Hematopoietic multipotent progenitor cell treated with erythropoietin and hydrocortisone succinate and interleukin-3 and kit ligand, for 8 days (in vitro differentiated cells): Measurements from ENCODE around the gene UQCRH.
A peak's percentile ranks its signal among the peaks of the same experiment; 100 is the strongest.
"Not testable (repeated sequence)": the region's sequence is repeated elsewhere in the genome, so short reads cannot be mapped to it uniquely, and the experiment has no call there.

Source experiments
- DNase-seq: peaks from one replicate; pipeline ENCODE4 v3.0.0-alpha.2; 2015

Gene UQCRH

DNA sequence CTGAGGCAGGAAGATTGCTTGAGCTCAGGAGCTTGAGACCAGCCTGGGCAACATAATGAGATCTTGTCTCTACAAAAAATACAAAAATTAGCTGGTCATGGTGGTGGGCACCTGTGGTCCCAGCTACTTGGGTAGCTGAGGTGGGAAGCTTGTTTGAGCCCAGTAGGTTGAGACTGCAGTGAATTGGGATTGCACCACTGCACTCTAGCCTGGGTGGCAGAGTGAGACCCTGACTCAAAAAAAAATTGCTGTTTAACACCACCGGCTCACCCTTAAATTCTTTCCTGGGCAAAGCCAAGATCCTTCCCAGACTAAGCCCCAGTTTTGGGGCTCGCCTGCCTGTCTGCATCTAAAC, 30.5 kb downstream of the UQCRH start:
- DNase-seq = no peak

DNA sequence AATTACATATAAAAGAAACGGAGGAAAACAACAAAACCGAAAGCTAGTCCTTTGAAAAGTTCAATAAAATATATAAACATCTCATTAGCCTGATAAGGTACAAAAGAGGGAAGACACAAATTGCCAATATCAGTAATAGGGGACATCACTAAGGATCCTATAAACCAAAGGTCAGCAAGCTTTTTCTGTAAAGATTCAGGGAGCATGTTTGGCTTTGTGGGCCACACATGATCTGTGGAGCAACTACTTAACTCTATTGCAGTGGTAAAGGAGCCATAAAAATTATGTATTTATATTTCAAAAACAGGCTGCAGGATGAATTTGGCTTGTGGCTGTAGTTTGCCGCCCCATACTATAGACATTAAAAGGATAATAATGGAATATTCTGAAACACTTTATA, 31.6 kb downstream of the UQCRH start:
- DNase-seq = no peak

DNA sequence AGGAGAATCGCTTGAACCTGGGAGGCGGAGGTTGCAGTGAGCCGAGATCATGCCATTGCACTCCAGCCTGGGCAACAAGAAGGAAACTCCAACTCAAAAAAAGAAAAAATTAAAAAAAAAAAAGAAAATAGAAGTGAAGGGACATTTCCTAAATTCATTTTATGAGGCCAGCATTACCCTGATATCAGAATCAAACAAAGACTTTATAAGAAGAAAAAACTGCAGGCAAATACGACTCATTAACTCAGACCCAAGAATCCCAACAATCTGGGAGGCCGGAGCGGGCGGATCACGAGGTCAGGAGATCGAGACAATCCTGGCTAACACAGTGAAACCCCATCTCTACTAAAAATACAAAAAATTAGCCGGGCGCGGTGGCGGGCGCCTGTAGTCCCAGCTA, 33.9 kb downstream of the UQCRH start:
- not testable (repeated sequence) for DNase-seq

DNA sequence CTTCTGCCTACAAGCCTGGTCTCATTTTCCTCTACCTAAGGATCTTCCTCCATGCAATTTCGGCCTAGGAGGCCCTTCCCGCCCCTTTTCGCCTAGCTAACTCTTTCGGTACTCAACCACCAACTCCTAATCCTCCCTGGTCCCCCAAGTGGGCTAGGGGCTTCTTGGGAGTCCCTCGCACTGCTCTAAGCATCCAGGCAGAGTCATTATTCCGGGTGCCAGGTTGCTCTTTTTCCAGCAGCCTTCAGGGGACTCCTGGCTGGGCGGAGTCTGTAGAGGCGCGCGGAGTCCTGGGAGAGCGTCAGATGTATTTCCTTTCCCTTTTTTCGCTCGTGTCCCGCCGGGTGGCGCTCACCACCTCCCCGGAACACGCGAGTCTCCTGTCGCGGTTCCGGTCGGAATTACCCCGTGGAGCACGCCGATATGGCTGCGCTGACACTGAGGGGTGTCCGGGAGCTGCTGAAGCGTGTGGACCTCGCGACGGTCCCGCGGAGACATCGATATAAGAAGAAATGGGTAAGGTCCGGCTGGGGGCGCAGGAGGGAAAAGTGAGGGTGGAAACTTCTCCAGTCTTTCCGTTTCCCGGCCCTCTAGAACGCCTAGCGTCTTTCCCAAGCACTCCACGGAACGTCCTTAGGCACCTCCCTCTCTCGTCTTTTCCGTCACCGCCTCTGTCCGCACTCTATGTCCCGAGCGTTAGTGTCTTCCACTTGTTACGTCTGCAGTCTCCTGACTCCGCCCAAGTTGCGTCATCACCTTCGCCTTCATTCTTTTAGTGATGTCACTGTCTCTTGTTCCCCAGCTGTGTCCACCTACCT, 37.1 kb downstream of the UQCRH start, which contains the start of gene NSUN4:
Gene NSUN4, plus strand, starts transcription at position 404 of the 818 bp plus-strand sequence. Its CDS starts 20 bp downstream, at position 424.
- DNase-seq = peak; percentile 96

DNA sequence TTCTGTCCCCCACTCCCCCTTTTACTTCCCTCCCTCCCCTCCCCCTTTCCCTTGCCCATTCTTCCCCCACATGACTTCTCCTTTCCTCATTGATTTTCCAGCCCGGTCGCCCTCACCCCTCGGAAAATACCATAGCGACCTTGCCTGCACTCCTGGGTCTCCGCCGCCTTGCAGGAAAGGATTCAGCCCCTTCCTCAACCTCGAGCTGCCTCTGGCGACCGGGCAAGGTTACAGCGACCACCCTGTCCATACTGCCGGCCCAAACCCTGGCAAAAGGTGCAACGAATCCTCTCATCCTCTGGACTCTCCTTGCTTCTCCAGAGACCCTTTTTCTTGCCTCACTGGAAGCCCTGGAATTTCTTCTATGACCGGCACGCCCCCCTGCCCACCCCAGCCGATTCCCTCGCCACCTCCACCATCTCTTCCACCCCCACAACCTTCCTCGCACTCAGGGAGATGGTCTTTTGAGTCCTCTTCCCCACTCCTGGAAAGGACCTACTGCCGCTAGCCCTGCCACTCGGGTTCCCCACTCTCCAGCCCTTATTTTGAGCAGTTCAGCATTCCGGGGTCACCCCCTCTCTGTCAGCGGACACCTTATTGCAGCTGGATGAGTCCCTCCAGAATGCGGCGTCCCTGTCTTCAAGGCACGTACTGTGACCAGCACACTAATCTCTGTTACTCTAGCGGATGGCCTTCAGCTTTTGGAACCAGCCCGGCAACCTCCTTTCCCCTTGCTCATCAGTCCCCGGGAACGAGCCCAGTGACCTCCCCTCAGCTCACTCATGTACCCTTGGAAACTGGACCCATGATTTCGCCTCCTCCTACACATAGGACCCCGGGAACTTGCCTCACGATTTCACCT, 38.0 kb downstream of the UQCRH start:
- DNase-seq = no peak

- DNase-seq = peak; percentile 52
Observed at GRCh38 chr1:46342084-46342656, 38.7 kb downstream of the UQCRH start.

DNA sequence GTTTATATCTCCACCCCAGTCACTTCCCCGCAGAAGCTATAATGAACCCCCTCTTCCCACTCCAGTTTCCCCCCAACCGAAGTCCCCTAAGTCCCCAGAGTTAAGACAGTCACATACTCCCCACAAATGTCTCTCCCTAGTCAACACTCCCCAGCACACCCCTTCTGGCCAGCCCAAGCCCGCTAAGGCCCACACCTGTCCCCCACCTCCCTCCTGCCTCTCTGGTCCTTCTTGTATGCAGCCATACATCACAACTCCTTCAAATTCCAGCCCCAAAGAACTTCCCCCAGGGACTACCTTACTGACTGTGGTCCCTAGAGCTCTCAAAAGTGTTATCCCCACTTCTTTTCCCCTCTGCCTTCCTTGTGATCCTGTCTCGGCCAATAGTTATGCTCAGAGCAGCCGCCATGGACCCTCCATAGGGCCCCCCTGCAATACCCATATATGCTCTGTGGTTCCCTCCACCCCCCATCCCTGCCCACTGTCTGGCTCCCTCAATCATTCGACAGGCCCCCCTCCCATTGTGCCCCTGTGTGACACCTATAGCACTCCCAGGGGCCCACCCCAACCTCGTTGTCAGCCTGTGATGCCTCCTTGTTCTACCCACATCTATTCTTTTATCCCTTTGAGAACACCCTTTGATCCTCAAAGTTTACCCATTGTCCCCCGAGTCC, 39.3 kb downstream of the UQCRH start:
- no peak for DNase-seq

- no peak for DNase-seq
Observed at GRCh38 chr1:46343351-46343695, 39.8 kb downstream of the UQCRH start.

- no peak for DNase-seq
Observed at GRCh38 chr1:46343705-46344104, 40.2 kb downstream of the UQCRH start.

DNA sequence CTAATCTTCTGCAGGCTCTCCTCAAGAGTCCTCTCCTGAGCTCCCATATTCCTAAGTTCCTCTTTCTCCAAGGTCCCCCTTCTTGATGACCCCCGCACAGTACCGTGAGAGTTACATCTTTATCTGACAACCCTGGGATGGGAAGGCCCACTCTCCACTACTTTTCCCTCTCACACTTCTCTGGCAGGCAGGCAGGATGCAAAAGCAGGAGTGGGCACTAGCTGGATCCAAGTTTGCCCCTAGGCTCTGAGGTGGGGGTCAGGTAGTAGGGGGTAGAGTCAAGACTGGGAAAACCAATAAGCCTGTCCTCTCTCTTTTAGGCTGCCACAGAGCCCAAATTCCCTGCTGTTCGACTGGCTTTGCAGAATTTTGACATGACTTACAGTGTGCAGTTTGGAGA, 41.0 kb downstream of the UQCRH start:
- DNase-seq = no peak

DNA sequence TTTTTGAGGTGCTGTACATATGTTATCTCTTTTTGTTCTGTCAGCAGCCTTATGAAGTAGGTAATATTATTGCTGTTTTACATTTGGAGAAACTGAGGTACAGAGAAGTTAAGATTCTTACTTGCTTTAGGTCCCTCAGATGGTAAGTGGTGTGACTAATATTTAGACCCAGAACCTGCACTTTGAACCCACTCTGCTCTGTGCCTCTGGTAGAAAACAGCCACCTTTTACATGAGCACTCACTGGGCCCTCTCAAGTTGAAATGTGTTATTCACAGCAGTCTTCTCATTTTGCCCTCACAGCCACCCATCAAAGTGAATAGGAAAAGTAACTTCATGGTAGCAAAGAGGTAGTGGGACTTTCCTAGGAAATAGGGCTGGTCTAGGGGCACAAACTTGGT, 41.8 kb downstream of the UQCRH start:
- no peak for DNase-seq

DNA sequence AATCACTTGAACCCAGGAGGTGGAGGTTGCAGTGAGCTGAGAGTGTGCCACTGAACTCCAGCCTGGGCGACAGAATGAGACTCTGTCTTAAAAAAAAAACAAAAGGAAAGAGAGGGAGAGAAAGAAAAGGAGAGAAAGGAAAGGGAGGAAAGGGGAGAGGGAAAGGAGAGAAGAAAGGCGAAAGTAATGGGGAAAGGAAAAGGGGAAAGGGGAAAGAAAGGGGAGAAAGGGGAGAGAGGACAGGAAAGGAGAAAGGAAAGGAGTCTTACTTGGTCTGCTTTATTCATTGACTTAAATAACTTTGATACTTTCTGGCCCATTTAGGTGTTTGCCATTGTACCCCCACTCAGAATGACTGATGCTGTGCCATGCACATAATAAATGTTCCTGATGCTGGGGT, 48.9 kb downstream of the UQCRH start:
- DNase-seq = no peak

DNA sequence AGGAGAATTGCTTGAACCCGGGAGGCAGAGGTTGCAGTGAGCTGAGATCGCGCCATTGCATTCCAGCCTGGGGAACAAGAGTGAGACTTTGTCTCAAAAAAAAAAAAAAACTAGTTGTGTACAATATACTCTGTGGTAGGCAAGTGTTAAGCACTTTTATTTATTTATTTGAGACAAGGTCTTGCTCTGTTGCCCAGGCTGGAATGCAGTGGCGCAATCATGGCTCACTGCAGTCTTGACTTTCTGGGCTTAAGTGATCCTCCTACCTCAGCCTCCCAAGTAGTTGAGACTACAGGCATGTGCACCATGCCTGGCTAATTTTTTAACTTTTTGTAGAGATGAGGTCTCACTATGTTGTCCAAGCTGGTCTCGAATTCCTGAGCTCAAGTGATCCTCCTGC, 52.4 kb downstream of the UQCRH start:
- not testable (repeated sequence) for DNase-seq

DNA sequence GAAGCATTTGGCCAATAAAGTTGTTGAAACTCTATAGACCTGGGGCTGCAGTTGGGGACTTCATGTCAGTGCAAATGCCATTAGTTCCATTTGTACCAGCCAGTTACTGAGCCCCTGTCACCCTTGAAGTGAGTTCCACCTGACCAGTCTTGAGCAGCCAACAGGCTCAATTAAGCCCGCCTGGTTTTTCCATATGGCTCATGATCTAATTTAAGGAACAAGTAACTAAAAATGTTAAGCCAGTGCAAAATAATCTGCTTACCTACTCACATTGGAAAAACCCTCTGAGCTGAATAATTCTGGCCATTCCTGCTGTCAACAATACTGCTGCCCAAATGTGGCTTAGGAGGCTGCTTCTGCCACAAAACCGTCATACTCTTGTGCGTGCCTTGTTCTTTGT, 58.7 kb downstream of the UQCRH start:
- no peak for DNase-seq

DNA sequence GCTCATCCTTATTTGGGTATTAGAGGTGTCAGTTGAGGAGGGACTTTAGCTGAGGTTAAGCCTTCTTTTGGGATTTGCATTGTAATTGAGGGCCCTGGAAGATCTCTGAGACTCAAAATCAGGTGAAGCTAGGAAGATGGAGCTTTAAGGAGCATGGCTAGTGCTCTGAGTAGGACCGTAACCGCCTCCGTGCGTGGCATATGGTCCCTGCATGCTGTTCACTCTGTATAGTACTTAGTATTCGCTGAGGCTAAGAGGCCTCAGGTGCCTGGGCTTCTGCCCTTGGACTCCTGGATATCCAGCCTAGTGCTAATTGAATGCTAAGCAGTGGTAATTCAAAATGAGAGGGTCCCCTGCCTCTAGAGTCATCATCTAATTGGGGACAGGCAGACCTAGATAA, 59.6 kb downstream of the UQCRH start:
- no peak for DNase-seq

DNA sequence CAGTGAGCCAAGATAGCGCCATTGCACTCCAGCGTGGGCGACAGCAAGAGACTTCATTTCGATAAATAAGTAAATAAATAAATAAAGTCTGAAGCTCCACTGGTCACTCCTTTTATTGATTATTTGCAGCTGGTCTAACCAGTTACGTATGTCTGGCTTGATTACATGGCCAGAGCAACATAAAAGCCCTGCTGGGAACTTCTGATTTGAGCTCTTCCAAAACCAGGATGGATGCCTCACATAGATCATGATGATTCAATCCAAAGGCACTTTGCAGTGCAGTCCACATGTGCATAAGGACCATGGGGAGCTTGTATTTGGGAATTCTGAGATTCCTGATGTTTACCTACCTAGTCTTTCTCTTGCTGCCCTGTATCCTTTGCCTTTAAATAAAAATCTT, 61.1 kb downstream of the UQCRH start:
- DNase-seq = no peak

DNA sequence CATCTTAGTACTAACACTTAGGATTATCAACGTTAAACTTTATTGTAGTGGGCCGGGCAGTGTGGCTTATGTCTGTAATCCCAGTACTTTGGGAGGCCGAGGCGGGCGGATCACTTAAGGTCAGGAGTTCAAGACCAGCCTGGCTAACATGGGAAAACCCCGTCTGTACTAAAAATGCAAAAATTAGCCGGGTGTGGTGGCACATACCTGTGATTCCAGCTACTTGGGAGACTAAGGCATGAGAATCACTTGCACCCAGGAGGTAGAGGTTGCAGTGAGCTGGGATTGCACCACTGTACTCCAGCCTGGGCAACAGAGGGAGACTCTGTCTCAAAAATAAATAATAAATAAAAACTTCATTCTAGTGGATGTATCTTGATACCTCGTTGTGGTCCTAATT, 62.3 kb downstream of the UQCRH start:
- not testable (repeated sequence) for DNase-seq
